ENCODE measurements around the gene EGFR.

DNA sequence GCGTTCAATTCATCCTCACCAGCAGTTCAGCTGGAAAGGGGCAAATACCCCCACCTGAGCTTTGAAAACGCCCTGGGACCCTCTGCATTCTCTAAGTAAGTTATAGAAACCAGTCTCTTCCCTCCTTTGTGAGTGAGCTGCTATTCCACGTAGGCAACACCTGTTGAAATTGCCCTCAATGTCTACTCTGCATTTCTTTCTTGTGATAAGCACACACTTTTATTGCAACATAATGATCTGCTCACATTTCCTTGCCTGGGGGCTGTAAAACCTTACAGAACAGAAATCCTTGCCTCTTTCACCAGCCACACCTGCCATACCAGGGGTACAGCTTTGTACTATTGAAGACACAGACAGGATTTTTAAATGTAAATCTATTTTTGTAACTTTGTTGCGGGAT is 190.5 kb downstream of the EGFR start:
- TF ChIP-seq, protein P1, sequence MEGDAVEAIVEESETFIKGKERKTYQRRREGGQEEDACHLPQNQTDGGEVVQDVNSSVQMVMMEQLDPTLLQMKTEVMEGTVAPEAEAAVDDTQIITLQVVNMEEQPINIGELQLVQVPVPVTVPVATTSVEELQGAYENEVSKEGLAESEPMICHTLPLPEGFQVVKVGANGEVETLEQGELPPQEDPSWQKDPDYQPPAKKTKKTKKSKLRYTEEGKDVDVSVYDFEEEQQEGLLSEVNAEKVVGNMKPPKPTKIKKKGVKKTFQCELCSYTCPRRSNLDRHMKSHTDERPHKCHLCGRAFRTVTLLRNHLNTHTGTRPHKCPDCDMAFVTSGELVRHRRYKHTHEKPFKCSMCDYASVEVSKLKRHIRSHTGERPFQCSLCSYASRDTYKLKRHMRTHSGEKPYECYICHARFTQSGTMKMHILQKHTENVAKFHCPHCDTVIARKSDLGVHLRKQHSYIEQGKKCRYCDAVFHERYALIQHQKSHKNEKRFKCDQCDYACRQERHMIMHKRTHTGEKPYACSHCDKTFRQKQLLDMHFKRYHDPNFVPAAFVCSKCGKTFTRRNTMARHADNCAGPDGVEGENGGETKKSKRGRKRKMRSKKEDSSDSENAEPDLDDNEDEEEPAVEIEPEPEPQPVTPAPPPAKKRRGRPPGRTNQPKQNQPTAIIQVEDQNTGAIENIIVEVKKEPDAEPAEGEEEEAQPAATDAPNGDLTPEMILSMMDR (conservative IDR thresholded peaks at IDR 0.05 in 1 of 2, IDR thresholded peaks at IDR 0.05 in 1 of 2; ENCODE audit: low read depth in 1 of 2, low read length in 2 of 2): no peak
- no peak for TF ChIP-seq EZH2 (IDR thresholded peaks at IDR 0.05; ENCODE audit: low read length, missing control alignments)

All from fibroblast of lung (primary cell).